ENCODE data around the gene DNAJC17.

Gene DNAJC17

DNA sequence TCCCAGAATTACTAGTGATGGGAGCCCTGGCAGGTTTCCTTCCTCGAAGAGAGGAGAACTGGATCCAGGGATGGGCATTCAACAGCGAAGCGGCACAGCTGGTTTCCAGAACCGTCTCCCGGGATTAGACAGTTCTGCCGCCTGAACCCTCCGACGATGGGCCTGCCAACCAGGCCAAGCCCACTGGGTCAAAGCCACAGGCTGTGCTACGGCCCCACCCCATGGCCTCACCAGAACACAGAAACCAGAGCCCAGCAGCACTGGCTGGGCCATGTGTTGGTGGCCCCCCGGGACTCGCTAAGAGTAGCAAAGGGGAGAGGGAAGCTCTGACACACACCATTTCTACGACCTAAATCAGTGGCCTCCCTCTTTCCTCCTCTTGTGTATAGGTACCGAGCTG is 35.3 kb downstream of the DNAJC17 start:
- no peak for DNase-seq (ENCODE audit: extremely low spot score)
- ChIA-PET POLR2A (no interaction called here), CTCF (interaction anchor here (1.3 to 3.1 kb wide), 2 partner anchors 10 to 35 kb away, joined by 3 to 20 read pairs; partner anchors contain the start of genes DNAJC17 and ZFYVE19)
- TF ChIP-seq, protein P1, sequence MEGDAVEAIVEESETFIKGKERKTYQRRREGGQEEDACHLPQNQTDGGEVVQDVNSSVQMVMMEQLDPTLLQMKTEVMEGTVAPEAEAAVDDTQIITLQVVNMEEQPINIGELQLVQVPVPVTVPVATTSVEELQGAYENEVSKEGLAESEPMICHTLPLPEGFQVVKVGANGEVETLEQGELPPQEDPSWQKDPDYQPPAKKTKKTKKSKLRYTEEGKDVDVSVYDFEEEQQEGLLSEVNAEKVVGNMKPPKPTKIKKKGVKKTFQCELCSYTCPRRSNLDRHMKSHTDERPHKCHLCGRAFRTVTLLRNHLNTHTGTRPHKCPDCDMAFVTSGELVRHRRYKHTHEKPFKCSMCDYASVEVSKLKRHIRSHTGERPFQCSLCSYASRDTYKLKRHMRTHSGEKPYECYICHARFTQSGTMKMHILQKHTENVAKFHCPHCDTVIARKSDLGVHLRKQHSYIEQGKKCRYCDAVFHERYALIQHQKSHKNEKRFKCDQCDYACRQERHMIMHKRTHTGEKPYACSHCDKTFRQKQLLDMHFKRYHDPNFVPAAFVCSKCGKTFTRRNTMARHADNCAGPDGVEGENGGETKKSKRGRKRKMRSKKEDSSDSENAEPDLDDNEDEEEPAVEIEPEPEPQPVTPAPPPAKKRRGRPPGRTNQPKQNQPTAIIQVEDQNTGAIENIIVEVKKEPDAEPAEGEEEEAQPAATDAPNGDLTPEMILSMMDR (IDR thresholded peaks at IDR 0.05; ENCODE audit: control extremely low read depth, extremely low read depth, low read depth, missing control alignments), result no peak

DNA sequence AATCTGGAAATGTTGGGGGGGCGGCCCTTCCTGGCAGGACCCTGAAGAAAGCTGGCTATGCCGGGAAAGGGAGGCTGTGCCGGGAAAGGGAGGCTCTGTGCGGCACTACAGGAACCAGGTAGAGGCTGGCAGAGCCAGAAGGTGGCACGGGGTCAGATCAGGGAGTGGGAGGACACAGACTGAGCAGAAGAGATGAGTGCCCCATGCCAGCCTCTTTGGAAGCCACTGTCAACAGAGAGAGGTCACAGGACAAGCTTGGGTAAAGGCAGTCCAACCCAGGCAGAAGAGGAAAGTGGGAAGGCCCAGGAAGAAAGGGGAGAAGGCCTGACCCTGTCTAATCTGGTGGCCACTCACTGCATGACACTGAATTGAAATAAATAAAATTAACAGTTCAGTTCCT is 36.0 kb downstream of the DNAJC17 start:
- CTCF ChIA-PET, result interaction anchor here (1.0 to 5.7 kb wide), 4 partner anchors 11 to 241 kb away, joined by 3 to 45 read pairs (median 12); no protein-coding TSS in a partner anchor

DNA sequence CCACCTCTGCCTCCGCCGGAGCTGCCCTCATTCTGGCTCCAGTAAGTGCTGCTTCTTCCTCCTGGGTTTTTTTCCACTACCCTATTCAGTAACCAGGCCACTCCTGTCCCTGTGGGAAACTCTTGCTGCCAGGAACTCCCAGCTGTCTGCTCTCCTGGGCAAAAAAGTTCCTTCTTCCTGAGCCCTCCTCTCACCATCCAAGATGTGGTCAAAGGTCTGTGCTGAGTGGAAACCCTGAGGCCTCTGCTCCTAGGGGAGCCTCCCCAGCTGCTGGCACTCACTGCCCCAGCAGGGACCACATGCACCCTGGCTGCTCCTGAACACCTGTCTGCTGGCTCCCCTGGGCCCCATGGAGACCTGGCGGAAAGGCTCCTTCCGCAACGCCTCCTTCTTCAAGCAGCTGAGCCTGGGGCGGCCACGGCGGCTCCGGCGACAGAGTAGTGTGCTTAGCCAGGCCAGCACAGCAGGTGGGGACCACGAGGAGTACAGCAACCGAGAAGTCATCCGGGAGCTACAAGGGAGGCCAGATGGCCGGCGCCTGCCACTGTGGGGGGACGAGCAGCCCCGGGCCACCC is 37.0 kb downstream of the DNAJC17 start:
- POLR2A ChIA-PET, result interaction anchor here (1.0 kb wide), 1 partner anchor 75 kb away, joined by 3 read pairs; the partner anchor contains the start of gene RAD51
- TF ChIP-seq, protein P1 (IDR thresholded peaks at IDR 0.05; ENCODE audit: control extremely low read depth, extremely low read depth, low read depth, missing control alignments), result no peak
- DNase-seq (ENCODE audit: extremely low spot score), result peak; percentile 48
- CTCF ChIA-PET, result interaction anchor here (1.0 to 5.7 kb wide), 5 partner anchors 11 to 240 kb away, joined by 3 to 45 read pairs (median 3); no protein-coding TSS in a partner anchor

More for the DNA sequence above, 36.0 kb downstream of the DNAJC17 start:
- no peak for DNase-seq (ENCODE audit: extremely low spot score)
- POLR2A ChIA-PET, result no interaction called here
- TF ChIP-seq, protein P1 (IDR thresholded peaks at IDR 0.05; ENCODE audit: control extremely low read depth, extremely low read depth, low read depth, missing control alignments), result no peak

DNA sequence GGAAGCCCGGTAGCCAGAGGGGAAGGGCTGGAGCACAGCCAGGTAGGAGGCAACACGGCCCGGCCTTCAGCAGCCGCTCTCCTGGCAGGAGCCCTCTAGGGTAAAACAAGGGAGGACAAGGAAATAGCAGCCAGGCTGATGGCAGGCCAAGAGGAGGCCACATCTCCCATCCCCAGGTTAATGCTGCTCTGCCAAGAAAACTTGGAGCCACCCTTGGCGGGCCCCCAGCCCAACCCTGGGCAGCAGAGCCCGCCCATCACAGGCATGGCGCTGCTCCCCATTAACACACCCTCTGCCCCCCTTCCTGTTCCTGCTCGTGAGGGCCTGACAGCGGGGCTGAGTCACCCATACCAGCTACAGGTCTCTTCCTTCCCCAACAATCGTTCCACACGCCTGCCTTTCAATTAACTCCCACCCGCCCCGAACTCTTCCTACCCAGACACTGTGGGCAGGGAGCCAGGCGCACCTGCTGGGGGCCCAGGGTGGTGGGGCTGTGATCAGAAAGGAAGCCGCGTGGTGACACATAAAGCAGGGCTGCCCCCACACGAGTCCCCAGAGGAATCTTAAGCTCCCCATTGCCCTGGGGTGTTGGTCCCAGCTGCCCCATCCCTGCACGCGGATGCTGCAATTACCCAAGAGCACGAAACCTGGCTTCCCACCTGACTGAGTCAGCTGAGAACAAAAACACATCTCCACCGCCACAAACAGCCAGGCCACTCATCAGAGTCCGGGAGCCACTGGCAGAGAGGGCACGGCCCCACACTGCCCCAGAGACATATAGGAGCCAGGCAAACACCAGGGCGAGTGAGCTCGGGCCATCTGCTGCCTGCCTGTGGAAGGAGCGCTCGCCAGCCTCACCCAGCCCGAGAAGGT is 37.8 kb downstream of the DNAJC17 start, which contains the start of gene C15orf62:
C15orf62 (plus strand) TSS at position 707 of the 873 bp plus-strand sequence. CDS start 516 bp downstream, outside the sequence.
- POLR2A ChIA-PET, result interaction anchor here (1.0 kb wide), 1 partner anchor 74 kb away, joined by 3 read pairs; the partner anchor contains the start of gene RAD51
- CTCF ChIA-PET, result interaction anchor here (0.8 to 5.7 kb wide), 8 partner anchors 9 to 124 kb away, joined by 3 to 45 read pairs (median 3); partner anchors contain the start of gene VPS18
- TF ChIP-seq, protein P1 (IDR thresholded peaks at IDR 0.05; ENCODE audit: control extremely low read depth, extremely low read depth, low read depth, missing control alignments), result no peak
- peak; percentile 71 for DNase-seq (ENCODE audit: extremely low spot score)

DNA sequence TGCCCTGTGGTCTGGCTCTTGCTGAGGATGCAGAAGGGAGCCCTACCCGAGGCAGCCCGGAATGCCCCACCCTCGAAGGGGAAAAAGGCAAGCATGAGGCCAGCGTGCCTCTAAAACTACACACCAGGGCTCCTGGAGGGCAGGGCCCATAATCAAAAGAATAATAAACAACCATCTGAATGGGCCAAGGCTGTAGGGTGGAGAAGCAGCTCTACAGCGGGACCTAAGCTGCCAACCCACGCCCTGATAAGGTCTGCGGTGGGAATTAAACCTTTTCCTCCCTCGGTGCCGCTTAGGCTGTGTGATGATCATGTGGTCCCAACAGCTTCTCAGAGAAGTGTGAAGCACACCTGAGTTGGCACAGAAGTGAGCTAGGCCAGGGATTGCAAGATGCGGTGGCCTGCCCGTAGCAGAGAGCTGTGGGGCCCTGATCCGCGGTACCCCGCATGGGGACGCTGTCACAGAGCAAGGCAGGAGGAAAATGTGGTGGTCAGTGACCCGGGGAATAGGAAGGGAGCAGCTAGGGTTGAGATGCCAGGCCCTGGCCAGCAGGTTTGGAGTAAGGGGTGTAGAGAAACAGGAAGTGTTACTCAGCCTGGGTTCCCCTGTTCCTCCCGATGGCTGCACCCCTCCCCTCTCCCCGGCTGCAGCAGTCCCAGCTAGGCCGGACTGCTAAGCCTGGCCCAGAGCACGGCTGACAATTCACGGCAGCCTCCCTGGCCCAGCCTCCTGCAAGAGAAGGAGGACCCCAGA is 38.6 kb downstream of the DNAJC17 start:
- TF ChIP-seq, protein P1 (IDR thresholded peaks at IDR 0.05; ENCODE audit: control extremely low read depth, extremely low read depth, low read depth, missing control alignments), result no peak
- ChIA-PET CTCF (interaction anchor here (1.0 to 5.7 kb wide), 6 partner anchors 10 to 69 kb away, joined by 3 to 45 read pairs (median 9); no protein-coding TSS in a partner anchor), POLR2A (no interaction called here)
- DNase-seq (ENCODE audit: extremely low spot score), result peak; percentile 45

All from GM10248 (cell line).